ENCODE measurements around the gene CAMK1D.
A peak's percentile ranks its signal among the peaks of the same experiment; 100 is the strongest.

CAMK1D gene

DNA sequence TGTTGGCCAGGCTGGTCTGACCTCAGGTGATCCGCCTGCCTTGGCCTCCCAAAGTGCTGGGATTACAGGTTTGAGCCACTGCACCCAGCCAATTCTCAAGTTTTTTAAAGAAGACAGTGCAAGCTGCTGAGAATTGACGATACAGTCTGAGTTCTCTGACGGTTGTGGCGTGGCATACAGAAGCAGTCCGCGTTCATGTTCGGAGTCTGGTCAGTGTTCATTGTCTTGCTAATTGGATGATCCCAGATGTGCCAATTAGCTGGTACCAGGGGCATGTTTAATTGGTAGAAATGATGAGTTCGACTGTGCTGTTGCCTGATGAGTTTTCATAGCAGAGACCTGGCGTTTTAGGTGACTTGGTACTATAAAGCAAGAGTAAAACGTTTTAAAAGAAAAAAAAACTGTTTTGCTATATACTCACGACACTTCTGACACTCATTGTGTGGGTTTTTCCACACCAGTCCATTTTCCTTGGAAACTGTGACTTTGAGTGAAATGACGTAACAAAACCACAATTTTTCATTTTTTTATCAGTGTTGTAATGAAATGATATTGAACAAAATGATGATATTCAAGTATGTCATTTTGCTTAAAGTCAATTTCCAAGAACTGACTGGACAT is 32.3 kb downstream of the CAMK1D start:
- H3K4me3 ChIP-seq (ENCODE audit: low read depth, low read length): no peak overlapping the region
- no peak for DNase-seq (ENCODE audit: low read depth, low spot score)
- in situ Hi-C loops (cut with HindIII; ENCODE audit: low sequenced_read_pairs): no loop called here
- TF ChIP-seq, protein P1, sequence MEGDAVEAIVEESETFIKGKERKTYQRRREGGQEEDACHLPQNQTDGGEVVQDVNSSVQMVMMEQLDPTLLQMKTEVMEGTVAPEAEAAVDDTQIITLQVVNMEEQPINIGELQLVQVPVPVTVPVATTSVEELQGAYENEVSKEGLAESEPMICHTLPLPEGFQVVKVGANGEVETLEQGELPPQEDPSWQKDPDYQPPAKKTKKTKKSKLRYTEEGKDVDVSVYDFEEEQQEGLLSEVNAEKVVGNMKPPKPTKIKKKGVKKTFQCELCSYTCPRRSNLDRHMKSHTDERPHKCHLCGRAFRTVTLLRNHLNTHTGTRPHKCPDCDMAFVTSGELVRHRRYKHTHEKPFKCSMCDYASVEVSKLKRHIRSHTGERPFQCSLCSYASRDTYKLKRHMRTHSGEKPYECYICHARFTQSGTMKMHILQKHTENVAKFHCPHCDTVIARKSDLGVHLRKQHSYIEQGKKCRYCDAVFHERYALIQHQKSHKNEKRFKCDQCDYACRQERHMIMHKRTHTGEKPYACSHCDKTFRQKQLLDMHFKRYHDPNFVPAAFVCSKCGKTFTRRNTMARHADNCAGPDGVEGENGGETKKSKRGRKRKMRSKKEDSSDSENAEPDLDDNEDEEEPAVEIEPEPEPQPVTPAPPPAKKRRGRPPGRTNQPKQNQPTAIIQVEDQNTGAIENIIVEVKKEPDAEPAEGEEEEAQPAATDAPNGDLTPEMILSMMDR (IDR thresholded peaks at IDR 0.05; ENCODE audit: low read depth, low read length): no peak

GRCh38 chr10:12382157-12382548 is 32.8 kb downstream of the CAMK1D start:
- DNase-seq (ENCODE audit: low read depth, low spot score): no peak
- in situ Hi-C loops (cut with HindIII; ENCODE audit: low sequenced_read_pairs): no loop called here
- no peak overlapping the region for H3K4me3 ChIP-seq (ENCODE audit: low read depth, low read length)
- TF ChIP-seq, protein P1 (IDR thresholded peaks at IDR 0.05; ENCODE audit: low read depth, low read length): no peak

- peak; percentile 36 for DNase-seq (ENCODE audit: low read depth, low spot score)
- no peak overlapping the region for H3K4me3 ChIP-seq (ENCODE audit: low read depth, low read length)
- in situ Hi-C loops (cut with HindIII; ENCODE audit: low sequenced_read_pairs): no loop called here
- TF ChIP-seq, protein P1 (IDR thresholded peaks at IDR 0.05; ENCODE audit: low read depth, low read length): no peak
Observed at GRCh38 chr10:12382956-12383531, 33.7 kb downstream of the CAMK1D start.

DNA sequence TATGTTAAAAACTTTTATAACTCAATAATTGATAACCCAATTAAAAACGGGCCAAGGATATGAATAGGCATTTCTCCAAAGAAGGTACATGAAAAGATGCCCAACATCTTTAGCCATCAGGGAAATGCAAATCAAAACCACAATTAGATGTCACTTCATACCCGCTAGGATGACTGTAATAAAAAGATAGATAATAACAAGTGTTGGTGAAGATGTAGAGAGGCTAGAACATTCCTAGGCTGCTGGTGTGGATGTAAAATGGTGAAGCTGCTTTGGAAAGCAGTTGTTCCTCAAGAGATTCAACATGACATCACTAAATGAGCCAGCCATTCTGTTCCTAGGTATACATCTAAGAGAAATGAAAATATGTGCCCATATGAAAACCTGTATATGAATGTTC is 35.6 kb downstream of the CAMK1D start:
- TF ChIP-seq, protein P1 (IDR thresholded peaks at IDR 0.05; ENCODE audit: low read depth, low read length): no peak
- H3K4me3 ChIP-seq (ENCODE audit: low read depth, low read length): no peak overlapping the region
- in situ Hi-C loops (cut with HindIII; ENCODE audit: low sequenced_read_pairs): no loop called here
- no peak for DNase-seq (ENCODE audit: low read depth, low spot score)

GRCh38 chr10:12387561-12388210 is 38.3 kb downstream of the CAMK1D start:
- TF ChIP-seq, protein P1 (IDR thresholded peaks at IDR 0.05; ENCODE audit: low read depth, low read length): no peak
- in situ Hi-C loops (cut with HindIII; ENCODE audit: low sequenced_read_pairs): no loop called here
- DNase-seq (ENCODE audit: low read depth, low spot score): no peak
- no peak overlapping the region for H3K4me3 ChIP-seq (ENCODE audit: low read depth, low read length)

DNA sequence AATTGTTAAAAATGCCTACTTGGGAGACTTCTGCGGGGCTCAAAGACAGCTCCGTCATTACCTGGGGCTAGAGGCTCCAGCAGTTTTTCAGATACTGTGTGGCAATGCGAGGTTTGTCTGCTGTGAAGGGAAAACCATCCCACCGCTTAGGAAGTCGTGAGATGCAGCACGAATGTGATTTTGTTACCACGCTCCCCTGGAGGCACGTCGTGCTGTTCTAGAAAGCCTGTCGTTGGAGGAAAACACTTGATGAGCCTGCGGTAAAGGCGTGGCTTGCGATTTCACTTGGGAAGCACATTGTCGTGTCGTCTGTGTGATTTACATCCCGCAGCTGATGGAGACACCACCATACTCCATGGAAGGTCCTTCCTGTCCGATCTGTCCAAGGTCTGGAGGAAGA is 39.3 kb downstream of the CAMK1D start:
- H3K4me3 ChIP-seq (ENCODE audit: low read depth, low read length): no peak overlapping the region
- no peak for DNase-seq (ENCODE audit: low read depth, low spot score)
- TF ChIP-seq, protein P1 (IDR thresholded peaks at IDR 0.05; ENCODE audit: low read depth, low read length): no peak
- in situ Hi-C loops (cut with HindIII; ENCODE audit: low sequenced_read_pairs): no loop called here

Data from astrocyte of the spinal cord (primary cell).